Tibial nerve (tissue), 4 donors: Measurements from ENCODE around the gene CEP250. TPM values are rescaled to one million over a fixed set of nuclear protein-coding genes. Genes with fewer than 3 reads are reported as not detected.

Source experiments
- DNase-seq, 2 donors: peaks; one replicate each; pipeline ENCODE4 v3.0.0-alpha.2; 2019; ENCODE audit warnings: low spot score in 2 of 2
- H3K27ac ChIP-seq, 4 donors: fragments of 200-600 bp; sonication (generic) in 3 of 4; one replicate each; pipeline ENCODE4 v1.5.1; 2017 to 2019; ENCODE audit warnings: mild to moderate bottlenecking in 1 of 4
- H3K27me3 ChIP-seq, 2 donors: fragments of 200-600 bp; sonication (generic) in 1 of 2; one replicate each; pipeline versions ENCODE4 v1.5.1 to v1.6.0; 2017 to 2019
- H3K36me3 ChIP-seq, 3 donors: fragments of 200-600 bp; sonication (generic); one replicate each; pipeline ENCODE4 v1.5.1; 2018 to 2019
- H3K4me1 ChIP-seq, 4 donors: fragments of 200-600 bp; sonication (generic) in 3 of 4; one replicate each; pipeline ENCODE4 v1.5.1; 2017 to 2019
- H3K4me3 ChIP-seq, 4 donors: fragments of 200-600 bp; sonication (generic) in 3 of 4; one replicate each; pipeline ENCODE4 v1.5.1; 2017 to 2019; ENCODE audit warnings: mild to moderate bottlenecking in 1 of 4, moderate library complexity in 1 of 4
- H3K9me3 ChIP-seq, 4 donors: fragments of 200-600 bp; sonication (generic) in 3 of 4; one replicate each; pipeline ENCODE4 v1.5.1; 2017 to 2019
- CTCF ChIP-seq, 5 experiments: fragments of 200-600 bp in 3 of 5; fragments of 450-650 bp in 2 of 5; sonication (generic) in 3 of 5; IDR thresholded peaks; one replicate each; pipeline ENCODE4 v1.5.1; 2016 to 2019; ENCODE audit warnings: antibody characterized with exemption in 5 of 5, mild to moderate bottlenecking in 3 of 5, moderate library complexity in 2 of 5
- EP300 ChIP-seq, 2 donors: sonication (generic); formaldehyde crosslinking; IDR thresholded peaks; one replicate each; pipeline ENCODE4 v1.6.1; 2017; ENCODE audit warnings: antibody characterized with exemption in 2 of 2, mild to moderate bottlenecking in 1 of 2
- POLR2A ChIP-seq, 2 donors: fragments of 450-650 bp; IDR thresholded peaks; one replicate each; pipeline ENCODE4 v1.6.1; 2017; ENCODE audit warnings: antibody characterized with exemption in 2 of 2, mild to moderate bottlenecking in 2 of 2, moderate library complexity in 2 of 2
- WGBS, 2 donors: methylation state at CpG; one replicate each; pipeline ENCODE4 v1.1.5; 2018; 5-methylcytosine and 5-hydroxymethylcytosine counted together
- total RNA-seq, 4 donors: library from RNA; depleted of rRNA; stranded (reverse); fragments of >200 nt; gene quantifications; one replicate each; pipeline ENCODE4 v1.1.0, GENCODE V29; 2016

Gene CEP250
- total RNA-seq, 4 donors from 2014 or later, result 12.5 to 41.1 (median 29.9) TPM

- Histone ChIP-seq H3K4me1 (no peaks in the 10 kb centered on the region), H3K9me3 (no peaks in the 10 kb centered on the region), H3K4me3 (no peak overlapping the region), H3K36me3 (peaks cover 0 to 99% (median 45%) of the 10 kb centered on the region in 3 donors), H3K27me3 (no peaks in the 10 kb centered on the region), H3K27ac (no peak overlapping the region)
- TF ChIP-seq POLR2A (IDR thresholded peaks at IDR 0.05), result no peak
- no peak for TF ChIP-seq CTCF (IDR thresholded peaks at IDR 0.05)
- no peak for TF ChIP-seq EP300 (IDR thresholded peaks at IDR 0.05)
- 90 to 96% methylated on average over 5 of the region's 5 CpGs for WGBS, 2 donors
- DNase-seq, result no peak
These were observed 49.4 kb downstream of the CEP250 start for GRCh38 chr20:35504751-35505150.

GRCh38 chr20:35506179-35506578 is 50.8 kb downstream of the CEP250 start:
- H3K4me3 ChIP-seq, result no peak overlapping the region
- H3K27ac ChIP-seq, result no peak overlapping the region
- no peaks in the 10 kb centered on the region for H3K27me3 ChIP-seq
- H3K4me1 ChIP-seq, result no peaks in the 10 kb centered on the region
- H3K9me3 ChIP-seq, result no peaks in the 10 kb centered on the region
- peaks cover 0 to 97% (median 51%) of the 10 kb centered on the region in 3 donors for H3K36me3 ChIP-seq
- DNase-seq, result no peak
- WGBS, 2 donors, result 81 to 87% methylated on average over 3 of the region's 3 CpGs
- TF ChIP-seq POLR2A (IDR thresholded peaks at IDR 0.05) (no peak), EP300 (IDR thresholded peaks at IDR 0.05) (no peak), CTCF (IDR thresholded peaks at IDR 0.05) (no peak)

GRCh38 chr20:35506872-35507638 is 51.7 kb downstream of the CEP250 start:
- Histone ChIP-seq H3K27me3 (no peaks in the 10 kb centered on the region), H3K4me1 (no peaks in the 10 kb centered on the region), H3K9me3 (no peaks in the 10 kb centered on the region), H3K36me3 (peaks cover 0 to 97% (median 45%) of the 10 kb centered on the region in 3 donors), H3K4me3 (no peak overlapping the region), H3K27ac (no peak overlapping the region)
- DNase-seq, result no peak
- no peak for TF ChIP-seq CTCF (IDR thresholded peaks at IDR 0.05)
- TF ChIP-seq EP300 (IDR thresholded peaks at IDR 0.05), result no peak
- no peak for TF ChIP-seq POLR2A (IDR thresholded peaks at IDR 0.05)
- WGBS, 2 donors, result 90 to 94% methylated on average over 6 of the region's 6 CpGs

GRCh38 chr20:35508493-35509218 is 53.3 kb downstream of the CEP250 start:
- 85 to 89% methylated on average over 7 to 9 of the region's 10 CpGs for WGBS, 2 donors
- H3K4me3 ChIP-seq, result no peak overlapping the region

More at GRCh38 chr20:35508493-35509218, 53.3 kb downstream of the CEP250 start:
- no peaks in the 10 kb centered on the region for H3K27me3 ChIP-seq
- no peak for DNase-seq
- TF ChIP-seq EP300 (IDR thresholded peaks at IDR 0.05) (no peak), CTCF (IDR thresholded peaks at IDR 0.05) (no peak), POLR2A (IDR thresholded peaks at IDR 0.05) (no peak)
- peaks cover 0 to 97% (median 34%) of the 10 kb centered on the region in 3 donors for H3K36me3 ChIP-seq
- H3K4me1 ChIP-seq, result no peaks in the 10 kb centered on the region
- H3K9me3 ChIP-seq, result no peaks in the 10 kb centered on the region
- no peak overlapping the region for H3K27ac ChIP-seq
